AG04450 (cell line): Measurements from ENCODE around the gene SIX1. TPM values are rescaled to one million over a fixed set of nuclear protein-coding genes. Genes with fewer than 3 reads are reported as not detected.

Source experiments
- CTCF ChIA-PET: fragments of 300-600, 350-600 bp; formaldehyde crosslinking; extraction: SDS; loops from one replicate; lab custom pipeline; 2022; ENCODE audit warnings: antibody characterized with exemption, inconsistent platforms; lab: Charles Lee
- POLR2A ChIA-PET: fragments of 350-600 bp; formaldehyde crosslinking; extraction: SDS; loops from one replicate; lab custom pipeline; 2021; ENCODE audit warnings: antibody characterized with exemption, inconsistent platforms; lab: Yijun Ruan, JAX
- DNase-seq: peaks from one replicate; pipeline ENCODE4 v3.0.0-alpha.2; 2011; ENCODE audit warnings: low read depth, low spot score
- H3K27ac ChIP-seq: one replicate; pipeline ENCODE4 v1.5.1; 2012; ENCODE audit warnings: low read depth, low read length, control low read depth
- H3K27me3 ChIP-seq: one replicate; pipeline ENCODE4 v1.6.0; 2012; ENCODE audit warnings: low read length; ENCODE audit not compliant: control insufficient read depth, insufficient read depth
- H3K4me3 ChIP-seq: 2 replicates; pipeline ENCODE4 v1.5.1; 2011; ENCODE audit warnings: mild to moderate bottlenecking, low read depth, low read length, control low read depth
- H3K9me3 ChIP-seq: 2 replicates; pipeline ENCODE4 v1.5.1; 2012; ENCODE audit warnings: low read length; ENCODE audit not compliant: control insufficient read depth, insufficient read depth
- CTCF ChIP-seq: IDR thresholded peaks from 2 replicates; pipeline ENCODE4 v1.5.1; 2011; ENCODE audit warnings: low read depth, low read length, control low read depth, inconsistent platforms
- polyA plus RNA-seq: library from polyadenylated mRNA; depleted of rRNA; stranded (reverse); fragments of >200 nt; gene quantifications from 2 replicates; pipeline ENCODE4 v1.2.3, GENCODE V29; 2011

Gene SIX1
- polyA plus RNA-seq, 1 experiment, result 25.6 TPM

DNA sequence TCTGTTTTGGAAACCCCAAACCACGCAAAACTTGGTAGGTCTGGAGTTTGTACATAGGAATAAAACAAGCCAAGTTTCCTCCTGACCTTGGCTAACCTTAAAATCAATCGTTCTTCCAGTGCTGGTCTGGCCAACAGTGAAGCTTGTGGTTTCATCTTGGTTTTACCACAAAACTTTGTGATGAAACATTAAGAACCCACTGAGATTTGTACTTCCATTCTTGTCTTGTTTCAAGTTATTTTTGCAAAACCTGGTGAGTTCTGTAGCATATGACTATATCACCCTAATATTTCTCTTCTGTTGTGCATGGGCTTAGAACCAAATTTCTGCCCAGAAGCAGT is 26.4 kb downstream of the SIX1 start:
- DNase-seq, result peak; percentile 32
- H3K27me3 ChIP-seq, result no peaks in the 10 kb centered on the region
- no peak overlapping the region for H3K4me3 ChIP-seq
- no peaks in the 10 kb centered on the region for H3K9me3 ChIP-seq
- H3K27ac ChIP-seq, result no peak overlapping the region
- no peak for TF ChIP-seq CTCF
- POLR2A ChIA-PET, result no interaction called here
- CTCF ChIA-PET, result interaction anchor here (0.9 to 1.1 kb wide), 2 partner anchors 355 to 663 kb away, joined by 3 to 8 read pairs; no protein-coding TSS in a partner anchor

GRCh38 chr14:60622210-60622916 is 26.9 kb downstream of the SIX1 start:
- ChIA-PET CTCF (no interaction called here), POLR2A (no interaction called here)
- TF ChIP-seq CTCF, result no peak

GRCh38 chr14:60621386-60621785 is 27.9 kb downstream of the SIX1 start:
- ChIA-PET POLR2A (no interaction called here), CTCF (no interaction called here)
- no peak for TF ChIP-seq CTCF
- H3K9me3 ChIP-seq, result no peaks in the 10 kb centered on the region
- DNase-seq, result no peak
- no peak overlapping the region for H3K27ac ChIP-seq
- no peak overlapping the region for H3K4me3 ChIP-seq
- no peaks in the 10 kb centered on the region for H3K27me3 ChIP-seq

More at GRCh38 chr14:60622210-60622916, 26.9 kb downstream of the SIX1 start:
- Histone ChIP-seq H3K27ac (no peak overlapping the region), H3K27me3 (no peaks in the 10 kb centered on the region), H3K4me3 (no peak overlapping the region), H3K9me3 (no peaks in the 10 kb centered on the region)
- no peak for DNase-seq

GRCh38 chr14:60618241-60618640 is 31.0 kb downstream of the SIX1 start:
- Histone ChIP-seq H3K27me3 (no peaks in the 10 kb centered on the region), H3K4me3 (no peak overlapping the region), H3K27ac (no peak overlapping the region), H3K9me3 (no peaks in the 10 kb centered on the region)
- TF ChIP-seq CTCF, result no peak
- ChIA-PET POLR2A (no interaction called here), CTCF (interaction anchor here (0.6 kb wide), 1 partner anchor 47 kb away, joined by 5 read pairs; no protein-coding TSS in a partner anchor)
- no peak for DNase-seq

DNA sequence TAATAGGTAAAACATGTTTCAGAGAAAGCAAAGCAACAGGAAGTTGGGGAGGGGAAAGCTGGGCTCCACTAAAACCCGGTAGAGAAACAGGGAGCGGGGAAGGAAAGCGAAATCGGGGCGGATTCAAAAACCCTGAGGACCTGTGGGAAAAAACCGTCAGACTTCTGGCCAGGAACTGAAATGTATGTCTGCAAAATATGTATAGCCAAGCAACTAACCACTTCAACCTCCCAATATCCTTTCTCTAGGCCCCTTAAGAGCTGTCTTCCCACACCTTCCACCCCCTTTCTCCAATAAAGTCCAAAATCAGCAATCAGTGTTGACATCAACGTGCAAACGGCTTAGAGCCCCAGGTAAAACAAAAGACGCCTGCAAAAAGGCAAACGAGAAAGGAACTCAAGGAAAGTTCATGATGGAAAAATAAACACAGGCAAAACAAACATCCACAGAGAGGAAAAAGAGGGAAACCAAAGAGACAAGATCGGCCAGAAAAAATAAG is 32.8 kb downstream of the SIX1 start:
- ChIA-PET CTCF (no interaction called here), POLR2A (no interaction called here)
- H3K27ac ChIP-seq, result no peak overlapping the region
- H3K4me3 ChIP-seq, result no peak overlapping the region
- no peaks in the 10 kb centered on the region for H3K27me3 ChIP-seq
- H3K9me3 ChIP-seq, result no peaks in the 10 kb centered on the region
- no peak for DNase-seq
- no peak for TF ChIP-seq CTCF
